Immature natural killer cell (primary cell): ENCODE data around the gene FAM185A. TPM values are rescaled to one million over a fixed set of nuclear protein-coding genes. Genes with fewer than 3 reads are reported as not detected.
A peak's percentile ranks its signal among the peaks of the same experiment; 100 is the strongest.
"Not testable (repeated sequence)": the region's sequence is repeated elsewhere in the genome, so short reads cannot be mapped to it uniquely, and the experiment has no call there.

Experiments
- DNase-seq, 3 donors: peaks; one replicate each; pipeline ENCODE4 v3.0.0; 2022; ENCODE audit warnings: mixed read lengths in 1 of 3
- H3K27ac Mint-ChIP-seq, 6 donors: one replicate each; pipeline ENCODE4 v1.8.0; 2020; ENCODE audit warnings: mixed read lengths in 6 of 6, mild to moderate bottlenecking in 5 of 6, inconsistent platforms in 4 of 6, moderate library complexity in 3 of 6
- H3K27me3 Mint-ChIP-seq, 3 donors: one replicate each; pipeline ENCODE4 v1.8.0; 2020 to 2021; ENCODE audit warnings: low read depth in 3 of 3, mild to moderate bottlenecking in 3 of 3, mixed read lengths in 3 of 3, moderate library complexity in 3 of 3, inconsistent platforms in 1 of 3
- H3K36me3 Mint-ChIP-seq, 3 donors: one replicate each; pipeline ENCODE4 v1.8.0; 2020; ENCODE audit warnings: mixed read lengths in 3 of 3, inconsistent platforms in 2 of 3, mild to moderate bottlenecking in 2 of 3
- H3K4me1 Mint-ChIP-seq, 2 donors: one replicate each; pipeline ENCODE4 v1.8.0; 2020; ENCODE audit warnings: inconsistent platforms in 2 of 2, mild to moderate bottlenecking in 2 of 2, mixed read lengths in 2 of 2, moderate library complexity in 1 of 2
- H3K4me3 Mint-ChIP-seq, 5 donors: one replicate each; pipeline ENCODE4 v1.8.0; 2020; ENCODE audit warnings: mild to moderate bottlenecking in 5 of 5, mixed read lengths in 5 of 5, inconsistent platforms in 3 of 5, moderate library complexity in 3 of 5
- H3K9me3 Mint-ChIP-seq, 6 donors: one replicate each; pipeline ENCODE4 v1.8.0; 2020; ENCODE audit warnings: mild to moderate bottlenecking in 6 of 6, mixed read lengths in 6 of 6, inconsistent platforms in 4 of 6, moderate library complexity in 3 of 6
- polyA plus RNA-seq, 3 donors: library from polyadenylated mRNA; unstranded; fragments of 300-500 nt; fragmentation: Illumina TruSeq; gene quantifications; one replicate each; pipeline ENCODE4 v1.2.3, GENCODE V29; 2021

FAM185A gene
- polyA plus RNA-seq, 3 donors from 2014 or later: 8.2 to 11.6 (median 8.3) TPM

DNA sequence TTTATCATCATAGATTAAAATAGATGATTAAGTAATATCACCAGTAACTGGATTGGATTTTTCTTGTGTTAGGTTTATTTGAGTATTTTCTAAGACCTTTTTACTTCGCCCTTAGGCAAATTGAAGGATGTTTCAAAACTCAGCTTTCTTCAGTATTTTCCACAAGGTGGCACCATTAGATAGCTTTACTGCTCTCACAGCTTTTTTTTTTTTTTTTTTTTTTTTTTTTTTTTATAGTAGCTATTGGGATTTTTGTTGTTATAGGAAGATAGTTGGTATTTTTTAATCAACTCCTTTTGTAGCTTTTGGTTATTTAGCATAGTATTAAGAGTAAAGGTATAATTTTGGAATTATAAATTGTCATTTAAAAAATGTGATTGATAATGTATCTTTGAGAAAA is 9.4 kb downstream of the FAM185A start:
- peak in 1 of 3 donors; percentile 3 for DNase-seq

DNA sequence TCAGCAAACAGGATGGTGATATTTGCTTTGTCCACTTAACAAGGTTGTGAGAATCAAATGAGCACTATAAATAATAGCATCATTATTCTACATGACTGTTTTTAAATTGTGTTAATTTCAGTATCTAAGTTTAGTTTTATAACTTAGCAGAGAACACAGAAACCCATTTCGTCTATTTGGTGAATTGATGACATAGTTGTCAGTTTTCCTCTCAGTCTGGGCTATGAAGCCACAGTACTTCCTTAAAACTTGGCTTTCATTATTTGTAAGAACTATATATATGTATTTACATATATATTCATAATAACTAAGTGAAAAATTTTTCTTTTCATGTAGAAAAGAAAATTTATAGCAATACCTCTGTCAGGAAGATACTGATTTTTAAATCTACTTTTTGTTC is 11.1 kb downstream of the FAM185A start:
- H3K9me3 Mint-ChIP-seq, H3K27me3 Mint-ChIP-seq, H3K27ac Mint-ChIP-seq, H3K36me3 Mint-ChIP-seq, H3K4me3 Mint-ChIP-seq, DNase-seq, H3K4me1 Mint-ChIP-seq: not testable (repeated sequence)

More for the DNA sequence above, 9.4 kb downstream of the FAM185A start:
- H3K27ac Mint-ChIP-seq, H3K4me3 Mint-ChIP-seq, H3K27me3 Mint-ChIP-seq, H3K36me3 Mint-ChIP-seq, H3K9me3 Mint-ChIP-seq, H3K4me1 Mint-ChIP-seq: not testable (repeated sequence)

DNA sequence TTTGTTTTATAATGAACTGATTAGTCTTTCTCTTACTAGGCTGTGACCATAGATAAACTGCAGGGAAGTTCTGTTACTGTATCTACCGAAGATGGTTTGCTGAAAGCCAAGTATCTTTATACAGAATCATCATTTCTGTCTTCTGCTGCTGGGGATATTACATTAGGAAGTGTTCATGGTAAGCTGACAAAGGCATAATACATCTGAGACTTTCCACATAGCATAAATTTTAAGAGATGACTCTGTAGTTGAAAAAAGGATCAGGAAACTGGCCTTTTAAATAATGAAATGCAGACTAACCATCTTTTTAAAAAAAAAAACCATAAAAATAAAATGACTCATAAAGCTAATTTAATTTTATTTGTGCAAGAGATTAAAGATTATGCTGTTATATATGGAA is 12.4 kb downstream of the FAM185A start:
- not testable (repeated sequence) for H3K27ac Mint-ChIP-seq, H3K36me3 Mint-ChIP-seq, H3K4me1 Mint-ChIP-seq, H3K4me3 Mint-ChIP-seq, H3K9me3 Mint-ChIP-seq, DNase-seq, H3K27me3 Mint-ChIP-seq

DNA sequence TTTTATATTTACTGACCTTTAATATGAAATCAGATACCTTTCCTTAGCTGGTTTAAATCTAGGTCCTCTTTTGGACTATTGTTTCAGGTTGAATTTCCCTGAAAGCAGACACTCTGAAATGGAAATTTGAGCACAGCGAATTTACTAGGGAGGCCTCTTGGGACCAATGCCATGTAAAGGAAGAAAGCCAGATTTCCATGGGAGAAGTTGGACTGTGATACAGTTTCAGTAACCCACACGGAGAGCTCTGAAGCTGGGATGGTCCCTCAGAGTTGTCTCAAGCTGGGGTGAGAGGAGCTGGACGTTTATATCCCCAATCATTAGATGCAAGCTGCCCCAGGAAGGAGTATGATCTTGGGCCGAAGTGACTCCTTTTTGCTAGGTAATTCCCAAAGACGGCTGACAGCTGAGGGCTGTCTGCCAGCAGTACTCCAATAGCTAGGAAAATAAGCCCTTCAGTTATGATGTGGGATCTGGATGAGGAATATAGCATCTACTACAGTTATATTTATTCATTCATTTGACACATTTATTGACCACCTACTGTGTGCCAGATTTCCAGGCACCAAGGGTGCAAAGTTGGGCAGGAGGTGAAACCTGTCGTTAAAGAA is 14.6 kb downstream of the FAM185A start:
- H3K4me1 Mint-ChIP-seq, H3K36me3 Mint-ChIP-seq, H3K27me3 Mint-ChIP-seq, H3K4me3 Mint-ChIP-seq, H3K9me3 Mint-ChIP-seq, H3K27ac Mint-ChIP-seq, DNase-seq: not testable (repeated sequence)

DNA sequence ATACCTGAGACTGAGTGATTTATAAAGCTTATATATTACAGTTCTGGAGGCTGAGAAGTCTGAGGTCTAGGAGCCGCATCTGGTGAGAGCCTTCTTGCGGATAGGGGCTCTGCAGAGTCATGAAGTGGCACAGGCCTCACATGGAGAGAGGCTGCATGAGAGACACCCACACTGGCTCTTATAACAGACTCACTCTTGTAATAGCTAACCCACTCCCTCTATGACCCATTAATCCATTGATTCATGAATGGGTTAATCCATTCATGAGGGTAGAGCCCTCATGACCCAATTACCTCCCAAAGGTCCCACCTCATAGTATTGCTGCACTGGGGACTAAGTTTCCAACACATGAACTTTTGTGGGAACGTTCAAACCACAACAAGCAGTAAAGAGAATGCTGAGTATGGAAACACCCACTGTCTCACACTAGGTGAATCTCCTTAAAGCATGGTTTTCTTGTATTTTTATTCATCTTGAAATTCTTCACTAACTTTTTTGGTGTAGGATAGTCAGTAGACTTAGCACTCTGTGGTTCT is 20.9 kb downstream of the FAM185A start:
- H3K27me3 Mint-ChIP-seq, H3K36me3 Mint-ChIP-seq, H3K4me1 Mint-ChIP-seq, H3K4me3 Mint-ChIP-seq, H3K27ac Mint-ChIP-seq, DNase-seq, H3K9me3 Mint-ChIP-seq: not testable (repeated sequence)

DNA sequence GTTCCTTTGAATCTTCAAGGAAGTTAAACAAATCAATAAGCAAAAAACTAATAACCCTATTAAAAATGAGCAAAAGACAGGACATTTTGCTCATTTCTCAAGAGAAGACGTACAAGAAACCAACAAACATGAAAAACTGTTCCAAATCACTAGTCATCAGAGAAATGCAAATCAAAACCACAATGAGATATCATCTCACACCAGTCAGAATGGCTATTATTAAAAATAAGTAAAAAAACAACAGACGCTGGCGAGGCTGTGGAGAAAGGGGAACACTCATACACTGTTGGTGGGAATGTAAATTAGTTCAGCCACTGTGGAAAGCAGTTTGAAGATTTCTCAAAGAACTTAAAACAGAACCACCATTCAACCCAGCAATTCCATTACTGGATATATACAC is 21.7 kb downstream of the FAM185A start:
- not testable (repeated sequence) for H3K36me3 Mint-ChIP-seq, H3K27me3 Mint-ChIP-seq, DNase-seq, H3K4me1 Mint-ChIP-seq, H3K4me3 Mint-ChIP-seq, H3K9me3 Mint-ChIP-seq, H3K27ac Mint-ChIP-seq

DNA sequence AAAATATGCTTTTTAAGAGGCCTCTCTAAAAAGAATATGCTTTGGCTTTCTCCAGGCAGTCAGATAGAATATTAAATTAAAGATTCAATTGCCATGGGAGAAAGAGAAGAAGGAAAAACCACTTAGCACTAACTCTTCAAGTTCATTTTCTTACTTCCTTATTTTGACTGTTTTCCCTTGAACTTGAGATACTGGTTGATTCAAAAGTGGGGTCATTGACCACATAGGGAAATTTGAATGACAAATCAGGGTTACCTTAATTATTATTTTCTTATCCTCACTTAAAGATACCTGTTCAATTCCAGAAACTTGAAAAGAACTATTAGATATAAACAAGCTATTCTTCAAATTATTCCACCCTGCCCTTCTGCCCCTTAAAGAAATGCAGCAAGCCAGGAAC is 27.4 kb downstream of the FAM185A start:
- H3K4me3 Mint-ChIP-seq, H3K4me1 Mint-ChIP-seq, H3K27ac Mint-ChIP-seq, DNase-seq, H3K9me3 Mint-ChIP-seq, H3K27me3 Mint-ChIP-seq: not testable (repeated sequence)
- H3K36me3 Mint-ChIP-seq: peaks cover 0 to 24% (median 22%) of the 10 kb centered on the region in 3 donors

DNA sequence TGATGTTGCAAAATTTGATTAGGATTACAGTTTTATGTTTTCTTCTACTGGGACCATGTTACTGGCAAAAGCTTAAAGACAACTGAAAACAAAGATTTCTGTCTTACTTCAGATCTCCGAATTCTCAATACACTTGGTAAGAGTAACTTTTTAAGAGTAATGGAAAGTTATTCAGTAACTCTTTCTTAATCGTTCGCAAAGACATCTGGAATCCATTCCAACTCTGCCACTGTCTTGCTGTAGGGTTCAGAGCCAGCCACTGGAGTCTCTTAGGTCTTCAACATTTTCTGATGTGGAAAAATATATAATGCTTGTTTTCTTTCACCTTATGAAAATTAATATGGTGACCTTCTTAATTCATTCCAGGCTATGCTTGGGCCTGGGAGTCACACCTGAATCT is 29.9 kb downstream of the FAM185A start:
- not testable (repeated sequence) for H3K27ac Mint-ChIP-seq, H3K4me3 Mint-ChIP-seq, H3K27me3 Mint-ChIP-seq, DNase-seq, H3K9me3 Mint-ChIP-seq, H3K4me1 Mint-ChIP-seq
- peaks cover 0 to 24% (median 19%) of the 10 kb centered on the region in 3 donors for H3K36me3 Mint-ChIP-seq

DNA sequence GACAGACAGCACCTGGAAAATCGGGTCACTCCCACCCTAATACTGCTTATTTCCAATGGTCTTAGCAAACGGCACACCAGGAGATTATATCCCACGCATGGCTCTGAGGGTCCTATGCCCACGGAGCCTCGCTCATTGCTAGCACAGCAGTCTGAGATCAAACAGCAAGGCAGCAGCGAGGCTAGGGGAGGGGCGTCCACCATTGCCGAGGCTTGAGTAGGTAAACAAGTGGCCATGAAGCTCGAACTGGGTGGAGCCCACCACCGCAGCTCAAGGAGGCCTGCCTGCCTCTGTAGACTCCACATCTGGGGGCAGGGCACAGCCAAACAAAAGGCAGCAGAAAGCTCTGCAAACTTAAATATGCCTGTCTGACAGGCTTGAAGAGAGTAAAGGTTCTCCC is 32.1 kb downstream of the FAM185A start:
- not testable (repeated sequence) for H3K27me3 Mint-ChIP-seq, H3K27ac Mint-ChIP-seq, H3K9me3 Mint-ChIP-seq, H3K4me3 Mint-ChIP-seq, DNase-seq, H3K4me1 Mint-ChIP-seq
- peaks cover 0 to 20% (median 14%) of the 10 kb centered on the region in 3 donors for H3K36me3 Mint-ChIP-seq

DNA sequence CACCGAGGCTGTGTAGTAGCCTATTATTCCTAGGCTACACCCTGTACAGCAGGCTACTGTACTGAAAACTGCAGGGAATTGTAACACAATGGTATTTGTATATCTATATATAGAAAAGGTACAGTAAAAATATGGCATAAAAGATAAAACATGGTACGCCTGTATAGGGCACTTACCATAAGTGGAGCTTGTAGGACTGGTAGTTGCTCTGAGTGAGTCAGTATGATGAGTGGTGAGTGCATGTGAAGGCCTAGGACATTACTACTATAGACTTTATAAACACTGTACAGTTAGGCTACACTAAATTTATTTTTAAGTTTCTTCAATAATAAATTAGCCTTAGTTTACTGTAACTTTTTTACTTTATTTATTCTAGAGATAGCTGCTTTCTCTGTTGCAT is 40.0 kb downstream of the FAM185A start:
- not testable (repeated sequence) for H3K27ac Mint-ChIP-seq, DNase-seq, H3K36me3 Mint-ChIP-seq, H3K4me3 Mint-ChIP-seq, H3K4me1 Mint-ChIP-seq, H3K27me3 Mint-ChIP-seq, H3K9me3 Mint-ChIP-seq

DNA sequence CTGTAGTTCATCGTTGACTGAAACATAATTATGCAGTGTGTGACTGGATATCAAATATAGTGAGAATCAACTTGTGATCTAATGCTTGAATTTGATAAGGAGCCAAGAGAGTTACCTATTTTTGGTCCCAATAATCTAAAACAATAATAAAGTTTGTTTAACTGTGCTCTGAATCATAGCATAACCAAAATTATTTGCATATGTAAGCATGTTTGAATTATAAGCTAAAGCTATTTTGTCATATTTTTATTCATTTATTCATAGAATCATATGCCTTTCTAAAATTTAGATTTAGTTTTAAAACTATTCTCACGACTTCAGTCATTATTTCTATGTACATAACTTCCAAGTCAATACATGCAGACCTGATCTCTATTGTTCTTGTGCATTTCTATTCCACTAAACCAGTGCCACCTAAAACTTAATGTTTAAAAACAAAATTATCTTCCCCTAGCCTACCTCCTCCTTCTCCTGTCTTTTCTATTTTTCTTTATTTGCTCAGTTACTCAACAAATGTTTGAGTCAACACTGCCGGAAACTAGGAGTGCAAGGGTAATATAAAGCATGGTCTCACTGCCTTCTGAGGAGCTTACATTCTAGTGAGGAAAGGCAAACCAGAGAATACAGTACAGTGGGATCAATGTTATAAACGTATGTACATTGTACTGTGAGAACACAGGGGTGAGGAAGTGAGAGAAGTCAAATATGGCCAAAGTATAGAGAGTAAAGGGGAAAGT is 41.7 kb downstream of the FAM185A start:
- H3K27me3 Mint-ChIP-seq, H3K4me1 Mint-ChIP-seq, DNase-seq, H3K27ac Mint-ChIP-seq, H3K9me3 Mint-ChIP-seq, H3K4me3 Mint-ChIP-seq: not testable (repeated sequence)
- H3K36me3 Mint-ChIP-seq: peaks cover 4 to 10% (median 7%) of the 10 kb centered on the region in 3 donors

DNA sequence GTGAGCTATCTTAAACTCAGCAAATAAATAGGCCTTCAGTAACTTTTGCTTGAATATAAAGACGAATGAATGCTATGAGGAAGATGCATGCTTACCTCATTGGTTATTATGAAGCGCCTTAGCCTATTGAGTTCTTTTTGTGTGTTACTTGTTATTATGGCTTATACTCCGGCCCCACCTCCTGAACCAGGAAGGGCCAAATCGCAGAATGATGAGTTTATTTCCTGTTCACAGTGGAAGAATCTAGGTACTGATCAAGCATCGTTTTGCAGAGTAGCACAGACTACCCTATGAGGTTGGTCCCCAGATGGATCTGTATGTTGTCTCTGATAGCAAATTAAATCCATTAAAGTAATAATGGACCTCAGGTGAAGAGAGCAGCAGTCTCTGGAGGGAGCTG is 42.6 kb downstream of the FAM185A start:
- peaks cover 5 to 12% (median 12%) of the 10 kb centered on the region in 3 donors for H3K36me3 Mint-ChIP-seq
- not testable (repeated sequence) for H3K27me3 Mint-ChIP-seq, H3K4me3 Mint-ChIP-seq, H3K4me1 Mint-ChIP-seq, H3K9me3 Mint-ChIP-seq, DNase-seq, H3K27ac Mint-ChIP-seq

DNA sequence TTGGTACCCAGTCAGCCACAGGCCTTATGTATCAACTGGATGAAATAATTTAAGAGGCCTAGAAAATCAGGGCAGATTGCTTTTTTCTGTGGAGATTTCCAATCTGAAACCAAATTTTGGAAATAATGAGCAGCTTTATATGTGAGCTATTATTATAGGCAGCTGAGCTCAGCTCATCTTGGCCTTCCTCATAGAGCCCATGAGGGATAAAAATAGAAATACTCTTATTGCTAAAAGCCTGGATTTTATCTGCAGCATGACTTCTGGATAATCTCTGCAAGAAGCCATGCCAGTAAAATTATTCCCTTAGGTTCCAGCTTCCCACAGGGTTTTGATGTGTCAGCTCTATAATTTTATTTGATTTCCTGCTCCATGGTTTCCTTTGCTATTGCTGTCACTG is 43.0 kb downstream of the FAM185A start:
- H3K36me3 Mint-ChIP-seq: peaks cover 9 to 17% (median 16%) of the 10 kb centered on the region in 3 donors
- H3K9me3 Mint-ChIP-seq, H3K4me1 Mint-ChIP-seq, H3K4me3 Mint-ChIP-seq, H3K27me3 Mint-ChIP-seq, H3K27ac Mint-ChIP-seq, DNase-seq: not testable (repeated sequence)

DNA sequence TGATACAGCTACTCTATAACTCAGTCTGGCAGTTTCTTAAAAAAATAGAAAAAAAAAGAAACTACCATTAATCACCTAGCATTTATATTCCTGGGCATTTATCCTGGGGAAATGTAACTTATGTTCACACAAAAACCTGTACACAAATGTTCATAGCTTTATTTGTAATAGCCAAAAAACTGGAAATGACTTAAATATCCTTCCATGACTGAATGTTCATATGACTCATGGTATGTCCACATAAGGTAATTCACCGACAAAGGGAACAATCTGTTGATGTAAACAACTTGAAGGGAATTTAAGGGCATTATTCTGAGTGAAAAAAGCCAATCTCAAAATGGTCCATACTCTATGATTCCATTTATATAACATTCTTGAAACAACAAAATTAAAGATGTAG is 45.8 kb downstream of the FAM185A start:
- H3K9me3 Mint-ChIP-seq, H3K4me1 Mint-ChIP-seq, H3K4me3 Mint-ChIP-seq, H3K27ac Mint-ChIP-seq, H3K27me3 Mint-ChIP-seq, DNase-seq: not testable (repeated sequence)
- H3K36me3 Mint-ChIP-seq: peaks cover 10 to 22% (median 21%) of the 10 kb centered on the region in 3 donors
